Ishikawa (cell line): ENCODE results near the gene REXO4.

Experiments
- CEBPB ChIP-seq: IDR thresholded peaks from 2 replicates; pipeline ENCODE4 v1.6.1; 2012
- CREB1 ChIP-seq: IDR thresholded peaks from 2 replicates; pipeline ENCODE4 v1.6.1; 2012; ENCODE audit warnings: low read depth
- EGR1 ChIP-seq: IDR thresholded peaks from 2 replicates; pipeline ENCODE4 v1.6.1; 2012
- EP300 ChIP-seq: IDR thresholded peaks from 2 replicates; pipeline ENCODE4 v1.6.1; 2012; ENCODE audit warnings: borderline replicate concordance
- FOXM1 ChIP-seq: IDR thresholded peaks from 2 replicates; pipeline ENCODE4 v1.6.1; 2012; ENCODE audit warnings: low read depth, borderline replicate concordance
- NFIC ChIP-seq: IDR thresholded peaks from 2 replicates; pipeline ENCODE4 v1.6.1; 2012
- RAD21 ChIP-seq: IDR thresholded peaks from 2 replicates; pipeline ENCODE4 v1.6.1; 2012; ENCODE audit warnings: low read depth
- TAF1 ChIP-seq: IDR thresholded peaks from 2 replicates; pipeline ENCODE4 v1.6.1; 2012; ENCODE audit warnings: low read depth, mild to moderate bottlenecking
- TCF12 ChIP-seq: IDR thresholded peaks from 2 replicates; pipeline ENCODE4 v1.6.1; 2012; ENCODE audit warnings: low read depth
- TEAD4 ChIP-seq: IDR thresholded peaks from 2 replicates; pipeline ENCODE4 v1.6.1; 2012
- YY1 ChIP-seq: IDR thresholded peaks from 2 replicates; pipeline ENCODE4 v1.6.1; 2012; ENCODE audit warnings: low read depth
- ZBTB7A ChIP-seq: IDR thresholded peaks from 2 replicates; pipeline ENCODE4 v1.6.1; 2012; ENCODE audit warnings: low read depth
- TF ChIP-seq, protein P1 (sequence below): IDR thresholded peaks from 2 replicates; pipeline ENCODE4 v1.6.1; 2012
- TF ChIP-seq, protein P2 (sequence below): IDR thresholded peaks from 2 replicates; pipeline ENCODE4 v1.6.1; 2012; ENCODE audit warnings: low read depth, mild to moderate bottlenecking
- TF ChIP-seq, protein P3 (sequence below): IDR thresholded peaks from 2 replicates; pipeline ENCODE4 v1.6.1; 2012

REXO4 gene

DNA sequence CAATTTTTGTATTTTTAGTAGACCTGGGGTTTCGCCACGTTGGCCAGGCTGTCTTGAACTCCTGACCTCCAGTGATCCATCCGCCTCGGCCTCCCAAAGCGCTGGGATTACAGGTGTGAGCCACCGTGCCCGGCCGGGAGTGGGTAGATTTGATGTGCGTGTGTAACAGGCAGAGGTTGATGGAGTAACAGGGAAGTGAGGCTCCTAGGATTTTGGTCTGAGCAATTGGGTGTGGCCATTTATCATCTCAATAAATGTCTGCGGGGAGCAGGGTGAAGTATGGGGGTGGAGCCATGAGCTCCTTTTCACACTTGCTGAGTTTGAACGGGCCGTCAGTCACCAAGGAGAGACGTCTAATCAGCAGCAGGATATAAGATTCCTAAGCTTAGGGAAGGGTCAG is 1.2 kb upstream of the REXO4 start:
- TF ChIP-seq, protein P1, sequence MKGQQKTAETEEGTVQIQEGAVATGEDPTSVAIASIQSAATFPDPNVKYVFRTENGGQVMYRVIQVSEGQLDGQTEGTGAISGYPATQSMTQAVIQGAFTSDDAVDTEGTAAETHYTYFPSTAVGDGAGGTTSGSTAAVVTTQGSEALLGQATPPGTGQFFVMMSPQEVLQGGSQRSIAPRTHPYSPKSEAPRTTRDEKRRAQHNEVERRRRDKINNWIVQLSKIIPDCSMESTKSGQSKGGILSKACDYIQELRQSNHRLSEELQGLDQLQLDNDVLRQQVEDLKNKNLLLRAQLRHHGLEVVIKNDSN = no peak
- TF ChIP-seq TAF1 (no peak), CREB1 (no peak), ZBTB7A (no peak), EGR1 (no peak), NFIC (no peak), EP300 (no peak), RAD21 (no peak), TEAD4 (no peak), FOXM1 (no peak), TCF12 (no peak), CEBPB (no peak), YY1 (no peak)
- TF ChIP-seq, protein P2, sequence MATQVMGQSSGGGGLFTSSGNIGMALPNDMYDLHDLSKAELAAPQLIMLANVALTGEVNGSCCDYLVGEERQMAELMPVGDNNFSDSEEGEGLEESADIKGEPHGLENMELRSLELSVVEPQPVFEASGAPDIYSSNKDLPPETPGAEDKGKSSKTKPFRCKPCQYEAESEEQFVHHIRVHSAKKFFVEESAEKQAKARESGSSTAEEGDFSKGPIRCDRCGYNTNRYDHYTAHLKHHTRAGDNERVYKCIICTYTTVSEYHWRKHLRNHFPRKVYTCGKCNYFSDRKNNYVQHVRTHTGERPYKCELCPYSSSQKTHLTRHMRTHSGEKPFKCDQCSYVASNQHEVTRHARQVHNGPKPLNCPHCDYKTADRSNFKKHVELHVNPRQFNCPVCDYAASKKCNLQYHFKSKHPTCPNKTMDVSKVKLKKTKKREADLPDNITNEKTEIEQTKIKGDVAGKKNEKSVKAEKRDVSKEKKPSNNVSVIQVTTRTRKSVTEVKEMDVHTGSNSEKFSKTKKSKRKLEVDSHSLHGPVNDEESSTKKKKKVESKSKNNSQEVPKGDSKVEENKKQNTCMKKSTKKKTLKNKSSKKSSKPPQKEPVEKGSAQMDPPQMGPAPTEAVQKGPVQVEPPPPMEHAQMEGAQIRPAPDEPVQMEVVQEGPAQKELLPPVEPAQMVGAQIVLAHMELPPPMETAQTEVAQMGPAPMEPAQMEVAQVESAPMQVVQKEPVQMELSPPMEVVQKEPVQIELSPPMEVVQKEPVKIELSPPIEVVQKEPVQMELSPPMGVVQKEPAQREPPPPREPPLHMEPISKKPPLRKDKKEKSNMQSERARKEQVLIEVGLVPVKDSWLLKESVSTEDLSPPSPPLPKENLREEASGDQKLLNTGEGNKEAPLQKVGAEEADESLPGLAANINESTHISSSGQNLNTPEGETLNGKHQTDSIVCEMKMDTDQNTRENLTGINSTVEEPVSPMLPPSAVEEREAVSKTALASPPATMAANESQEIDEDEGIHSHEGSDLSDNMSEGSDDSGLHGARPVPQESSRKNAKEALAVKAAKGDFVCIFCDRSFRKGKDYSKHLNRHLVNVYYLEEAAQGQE = no peak
- TF ChIP-seq, protein P3, sequence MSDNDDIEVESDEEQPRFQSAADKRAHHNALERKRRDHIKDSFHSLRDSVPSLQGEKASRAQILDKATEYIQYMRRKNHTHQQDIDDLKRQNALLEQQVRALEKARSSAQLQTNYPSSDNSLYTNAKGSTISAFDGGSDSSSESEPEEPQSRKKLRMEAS = no peak

DNA sequence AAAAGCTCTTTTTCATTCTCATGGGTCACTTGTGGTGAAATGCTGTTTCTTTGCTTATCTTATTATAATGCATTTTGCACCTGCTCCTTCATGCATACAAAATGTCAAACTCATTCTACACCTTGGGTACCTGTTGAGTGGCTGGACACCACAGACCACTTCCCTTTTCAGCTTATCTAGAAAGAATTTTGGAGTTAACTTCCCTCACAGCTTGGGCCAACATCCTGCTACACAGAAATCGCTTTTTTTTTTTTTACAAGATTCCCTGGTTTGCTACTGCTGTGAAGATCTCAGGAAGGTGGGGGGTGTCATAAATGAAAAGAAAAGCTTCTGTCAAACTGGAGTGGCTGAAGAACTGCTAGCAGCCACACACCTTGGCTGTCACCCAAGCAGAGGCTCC is 2.6 kb downstream of the REXO4 start:
- TF ChIP-seq, protein P2 = no peak
- no peak for TF ChIP-seq RAD21
- no peak for TF ChIP-seq CEBPB
- TF ChIP-seq YY1 = no peak
- no peak for TF ChIP-seq TAF1
- TF ChIP-seq, protein P1 = no peak
- TF ChIP-seq, protein P3 = no peak
- TF ChIP-seq NFIC = no peak
- TF ChIP-seq EGR1 = no peak
- TF ChIP-seq TCF12 = no peak
- TF ChIP-seq FOXM1 = no peak
- no peak for TF ChIP-seq ZBTB7A

DNA sequence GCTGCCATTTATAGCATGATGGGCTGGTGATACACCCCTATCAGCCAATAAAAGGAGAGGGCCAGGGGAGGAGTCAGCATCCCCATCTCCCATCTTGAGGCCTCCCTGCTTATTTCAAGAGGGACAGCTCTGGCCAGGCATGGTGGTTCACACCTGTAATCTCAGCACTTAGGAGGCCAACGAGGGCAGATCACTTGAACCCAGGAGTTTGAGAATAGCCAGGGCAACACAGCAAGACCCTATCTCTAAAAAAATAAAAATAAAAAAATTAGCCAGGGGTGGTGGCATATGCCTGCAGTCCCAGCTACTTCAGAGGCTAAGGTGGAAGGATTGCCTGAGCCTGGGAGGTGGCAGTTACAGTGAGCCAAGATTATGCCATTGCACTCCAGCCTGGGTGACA is 9.8 kb downstream of the REXO4 start:
- TF ChIP-seq CEBPB (no peak), EGR1 (no peak)

DNA sequence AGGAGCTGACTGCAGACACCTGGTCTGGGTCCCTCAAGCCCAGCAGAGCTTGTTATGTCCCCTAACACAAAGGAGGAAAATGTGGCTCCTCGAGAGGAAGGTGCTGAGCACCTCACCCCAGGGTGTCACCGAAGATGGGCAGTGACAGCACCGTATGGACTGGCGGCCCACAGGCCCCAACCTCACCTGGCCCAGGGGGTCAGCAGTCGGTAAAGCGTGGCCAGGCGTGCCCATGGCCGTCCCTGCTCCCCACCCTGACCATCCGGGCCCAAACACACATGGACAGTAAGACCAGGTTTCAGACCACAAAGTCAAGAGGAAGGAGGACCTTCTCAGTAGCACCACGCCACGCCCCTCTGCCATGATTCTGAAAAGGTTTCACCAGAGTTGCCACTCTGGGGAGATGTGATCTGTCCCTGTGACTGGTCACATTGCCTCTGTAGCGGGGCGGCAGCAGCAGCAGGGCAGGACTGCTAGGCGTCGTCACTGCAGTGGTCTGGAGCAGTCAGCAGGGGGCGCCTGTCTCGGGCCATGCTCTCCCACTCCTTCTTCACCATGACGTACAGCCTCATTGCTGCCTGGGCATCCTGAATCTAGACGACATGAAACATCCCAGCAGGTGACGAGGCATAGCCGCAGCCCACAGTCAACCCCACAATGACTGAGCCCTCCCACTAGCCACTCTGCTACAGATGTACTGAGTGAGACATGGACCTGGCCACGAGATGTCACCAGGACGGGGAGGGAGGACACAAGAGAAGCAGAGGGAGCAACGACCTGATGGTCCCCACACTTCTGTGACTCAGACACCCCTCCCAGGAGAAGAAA is 11.1 kb downstream of the REXO4 start:
- TF ChIP-seq, protein P1 = no peak
- TF ChIP-seq, protein P3 = peak; percentile 13; the same call in 1 of the 2 replicates
- TF ChIP-seq EP300 = no peak
- no peak for TF ChIP-seq TAF1
- TF ChIP-seq RAD21 = peak; percentile 55
- TF ChIP-seq, protein P2 = no peak
- TF ChIP-seq CEBPB = no peak
- TF ChIP-seq FOXM1 = no peak
- no peak for TF ChIP-seq YY1
